ENCODE results near the gene TTC33. TPM values are rescaled to one million over a fixed set of nuclear protein-coding genes. Genes with fewer than 3 reads are reported as not detected.

The TTC33 gene
- total RNA-seq, 1 experiment from 2014 or later = 12.6 TPM

- no peak for DNase-seq (ENCODE audit: low read depth, low spot score)
Measured at GRCh38 chr5:40554813-40555212, 200.9 kb downstream of the TTC33 start.

GRCh38 chr5:40554054-40554453, 201.7 kb downstream of the TTC33 start:
- H3K27me3 ChIP-seq (ENCODE audit: control insufficient read depth, insufficient read depth, low read length) = no peaks in the 10 kb centered on the region
- H3K36me3 ChIP-seq (ENCODE audit: control insufficient read depth, insufficient read depth, low read length) = no peaks in the 10 kb centered on the region
- DNase-seq (ENCODE audit: low read depth, low spot score) (no peak), ATAC-seq (no peak)
- H3K4me1 ChIP-seq (ENCODE audit: control insufficient read depth, insufficient read depth, low read length) = peaks cover 27% of the 10 kb centered on the region
- TF ChIP-seq POLR2AphosphoS5 (IDR thresholded peaks at IDR 0.05; ENCODE audit: low read depth, low read length) (no peak), SIN3A (IDR thresholded peaks at IDR 0.05; ENCODE audit: borderline replicate concordance, insufficient read depth, low read depth, low read length) (no peak), TCF7L2 (IDR thresholded peaks at IDR 0.05; ENCODE audit: low read depth, low read length) (no peak), REST (IDR thresholded peaks at IDR 0.05; ENCODE audit: insufficient read depth in 1 of 2, low read depth in 2 of 2, low read length in 1 of 2) (no peak), CTCF (IDR thresholded peaks at IDR 0.05) (no peak)
- H3K9me3 ChIP-seq (ENCODE audit: control insufficient read depth, insufficient read depth, low read depth, low read length) = peaks cover 4% of the 10 kb centered on the region; the same call in 1 of the 2 replicates
- ChIA-PET POLR2A (interaction anchor here (0.7 kb wide), 1 partner anchor 64 kb away, joined by 5 read pairs; no protein-coding TSS in a partner anchor), CTCF (interaction anchor here (0.7 kb wide), 1 partner anchor 64 kb away, joined by 3 read pairs; no protein-coding TSS in a partner anchor)
- no peak overlapping the region for H3K4me3 ChIP-seq (ENCODE audit: low read depth in 2 of 2, low read length in 2 of 2)
- H3K27ac ChIP-seq (ENCODE audit: low read length) = peak overlapping the region; percentile 83
- in situ Hi-C loops (cut with HindIII; ENCODE audit: low pct_unique_long_range_greater_than_20kb, low sequenced_read_pairs) (no loop called here), intact Hi-C loops (cut with micrococcal nuclease; ENCODE audit: unreplicated experiment) (loop anchor here (5.0 kb wide), 1 partner anchor 133 kb away; no protein-coding TSS in a partner anchor)
- BruUV-seq (replicated peaks) = no TSS peak

More at GRCh38 chr5:40554813-40555212, 200.9 kb downstream of the TTC33 start:
- H3K27me3 ChIP-seq (ENCODE audit: control insufficient read depth, insufficient read depth, low read length) = no peaks in the 10 kb centered on the region
- TF ChIP-seq POLR2AphosphoS5 (IDR thresholded peaks at IDR 0.05; ENCODE audit: low read depth, low read length) = no peak
- no peak for TF ChIP-seq REST (IDR thresholded peaks at IDR 0.05; ENCODE audit: insufficient read depth in 1 of 2, low read depth in 2 of 2, low read length in 1 of 2)
- TF ChIP-seq CTCF (IDR thresholded peaks at IDR 0.05) = no peak
- no peak for TF ChIP-seq TCF7L2 (IDR thresholded peaks at IDR 0.05; ENCODE audit: low read depth, low read length)
- TF ChIP-seq SIN3A (IDR thresholded peaks at IDR 0.05; ENCODE audit: borderline replicate concordance, insufficient read depth, low read depth, low read length) = no peak
- no peaks in the 10 kb centered on the region for H3K9me3 ChIP-seq (ENCODE audit: control insufficient read depth, insufficient read depth, low read depth, low read length)
- no peak for ATAC-seq
- ChIA-PET CTCF (interaction anchor here (0.7 kb wide), 1 partner anchor 92 kb away, joined by 5 read pairs; no protein-coding TSS in a partner anchor), POLR2A (interaction anchor here (0.7 kb wide), 1 partner anchor 63 kb away, joined by 5 read pairs; no protein-coding TSS in a partner anchor)
- H3K4me1 ChIP-seq (ENCODE audit: control insufficient read depth, insufficient read depth, low read length) = peaks cover 29% of the 10 kb centered on the region
- peak overlapping the region; percentile 83; the same call in 1 of the 2 replicates for H3K27ac ChIP-seq (ENCODE audit: low read length)
- H3K4me3 ChIP-seq (ENCODE audit: low read depth in 2 of 2, low read length in 2 of 2) = no peak overlapping the region
- intact Hi-C loops (cut with micrococcal nuclease; ENCODE audit: unreplicated experiment) = loop anchor here (5.0 kb wide), 1 partner anchor 132 kb away; no protein-coding TSS in a partner anchor
- in situ Hi-C loops (cut with HindIII; ENCODE audit: low pct_unique_long_range_greater_than_20kb, low sequenced_read_pairs) = no loop called here
- BruUV-seq (replicated peaks) = no TSS peak
- H3K36me3 ChIP-seq (ENCODE audit: control insufficient read depth, insufficient read depth, low read length) = no peaks in the 10 kb centered on the region
